ENCODE results near the gene HUS1B. TPM values are rescaled to one million over a fixed set of nuclear protein-coding genes. Genes with fewer than 3 reads are reported as not detected.

Gene HUS1B
- total RNA-seq, 1 experiment from 2014 or later: 3.1 TPM

DNA sequence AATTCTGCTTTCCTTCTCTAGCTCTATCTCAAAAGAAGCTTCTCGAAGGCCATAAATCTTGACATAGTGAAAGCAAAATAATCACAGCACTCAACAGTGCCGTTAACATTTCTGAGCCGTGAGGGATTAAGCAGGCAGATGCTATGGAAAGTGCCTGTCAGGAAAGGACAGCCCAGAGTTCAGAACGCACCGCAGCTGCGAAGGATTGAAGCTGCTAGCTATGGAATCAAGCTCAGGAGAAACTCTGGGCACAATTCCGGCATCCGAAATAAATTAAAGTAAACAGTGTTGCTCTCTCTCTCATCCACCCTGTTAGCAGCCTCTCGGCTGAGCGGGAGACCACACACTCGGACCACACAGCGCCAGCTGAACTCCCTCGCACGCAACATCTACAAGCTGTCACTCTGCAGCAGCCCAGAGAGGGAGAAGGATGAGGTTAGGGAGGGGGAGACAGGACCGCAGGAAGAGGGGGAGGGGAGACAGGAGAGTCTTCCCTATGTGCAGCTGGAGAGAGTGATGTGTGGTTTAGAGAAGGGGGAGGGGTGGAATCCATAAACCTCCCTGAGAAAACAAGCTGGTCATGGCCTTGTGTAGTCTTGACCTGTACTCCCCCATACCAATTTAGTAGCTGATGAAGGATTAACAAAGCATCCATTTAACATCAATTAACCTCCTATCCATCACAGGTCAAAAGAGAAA lies 27.0 kb upstream of the HUS1B start:
- no peak overlapping the region for H3K4me2 ChIP-seq (ENCODE audit: low read length)
- no TSS peak for BruUV-seq (replicated peaks)

DNA sequence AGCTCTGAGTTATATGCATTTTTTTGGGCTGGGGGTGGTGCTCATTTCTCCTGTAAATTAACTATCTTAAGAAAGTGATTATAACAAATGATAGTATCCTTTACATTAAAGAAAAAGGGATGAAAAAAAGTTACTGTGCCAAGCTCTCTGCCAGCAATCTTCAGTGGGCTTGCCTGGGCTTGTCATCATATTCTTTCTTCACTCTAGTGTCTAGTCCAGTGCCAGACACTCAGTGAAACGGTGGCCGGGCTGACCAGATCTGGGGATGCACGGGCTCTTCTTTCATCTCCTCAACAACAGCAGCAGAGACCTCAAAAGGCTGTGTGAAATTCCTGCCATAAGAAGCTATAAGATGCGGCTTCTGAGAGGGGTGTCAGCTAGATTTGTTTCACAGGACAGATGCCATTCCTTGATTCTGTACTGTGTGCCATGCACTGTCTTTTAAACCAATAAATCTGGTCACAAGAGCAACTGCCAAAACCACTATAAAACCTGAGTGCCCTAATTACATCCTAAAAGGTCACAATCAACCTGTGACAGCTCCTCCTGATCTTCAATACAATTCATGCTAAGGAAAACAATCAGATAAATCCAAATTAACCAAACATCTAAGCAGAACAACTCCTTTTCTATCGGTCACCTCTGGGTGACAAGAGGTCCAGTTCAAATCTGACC lies 23.9 kb upstream of the HUS1B start:
- Histone ChIP-seq H3K27ac (ENCODE audit: low read length) (no peak overlapping the region), H3K9ac (ENCODE audit: low read length) (no peak overlapping the region), H3F3A (ENCODE audit: low read length, unreplicated experiment) (no peaks in the 10 kb centered on the region), H3K9me2 (replicated peaks; ENCODE audit: low read length) (no peaks in the 10 kb centered on the region), H2AFZ (ENCODE audit: low read length) (no peak overlapping the region), H3K4me3 (ENCODE audit: low read length) (no peak overlapping the region), H4K20me1 (ENCODE audit: low read length) (no peaks in the 10 kb centered on the region), H3K36me3 (ENCODE audit: low read depth, low read length) (no peaks in the 10 kb centered on the region), H3K27me3 (ENCODE audit: low read length) (no peaks in the 10 kb centered on the region), H3K4me2 (ENCODE audit: low read length) (no peak overlapping the region), H3K79me2 (ENCODE audit: low read length) (peaks cover 85% of the 10 kb centered on the region), H3K4me1 (ENCODE audit: insufficient read depth, low read length) (peaks cover 15% of the 10 kb centered on the region), H3K9me3 (ENCODE audit: low read length) (no peaks in the 10 kb centered on the region)
- BruUV-seq (replicated peaks): no TSS peak
- ChIA-PET POLR2A (ENCODE audit: unreplicated experiment) (no interaction called here), CTCF (no interaction called here)
- no peak for DNase-seq
- TF ChIP-seq EZH2phosphoT487 (IDR thresholded peaks at IDR 0.05; ENCODE audit: borderline replicate concordance, low read length): no peak
- no peak for TF ChIP-seq EZH2 (IDR thresholded peaks at IDR 0.05; ENCODE audit: low read length, unreplicated experiment)
- no peak for TF ChIP-seq CTCF (conservative IDR thresholded peaks at IDR 0.05; ENCODE audit: low read depth, low read length)
- intact Hi-C loops (cut with micrococcal nuclease): no loop called here
- ATAC-seq: no peak

More for the DNA sequence above, 27.0 kb upstream of the HUS1B start:
- DNase-seq (no peak), ATAC-seq (no peak)
- Histone ChIP-seq H3K27ac (ENCODE audit: low read length) (no peak overlapping the region), H2AFZ (ENCODE audit: low read length) (no peak overlapping the region), H3K9me2 (replicated peaks; ENCODE audit: low read length) (no peaks in the 10 kb centered on the region), H4K20me1 (ENCODE audit: low read length) (no peaks in the 10 kb centered on the region), H3K27me3 (ENCODE audit: low read length) (no peaks in the 10 kb centered on the region), H3K79me2 (ENCODE audit: low read length) (peaks cover 95% of the 10 kb centered on the region), H3K9me3 (ENCODE audit: low read length) (no peaks in the 10 kb centered on the region), H3K36me3 (ENCODE audit: low read depth, low read length) (peaks cover under 1% of the 10 kb centered on the region; the same call in 1 of the 2 replicates), H3F3A (ENCODE audit: low read length, unreplicated experiment) (no peaks in the 10 kb centered on the region), H3K4me1 (ENCODE audit: insufficient read depth, low read length) (peaks cover 15% of the 10 kb centered on the region), H3K4me3 (ENCODE audit: low read length) (no peak overlapping the region), H3K9ac (ENCODE audit: low read length) (no peak overlapping the region)
- TF ChIP-seq EZH2phosphoT487 (IDR thresholded peaks at IDR 0.05; ENCODE audit: borderline replicate concordance, low read length) (no peak), EZH2 (IDR thresholded peaks at IDR 0.05; ENCODE audit: low read length, unreplicated experiment) (no peak), CTCF (conservative IDR thresholded peaks at IDR 0.05; ENCODE audit: low read depth, low read length) (no peak)
- POLR2A ChIA-PET (ENCODE audit: unreplicated experiment): no interaction called here
- intact Hi-C loops (cut with micrococcal nuclease): no loop called here
- CTCF ChIA-PET: no interaction called here

DNA sequence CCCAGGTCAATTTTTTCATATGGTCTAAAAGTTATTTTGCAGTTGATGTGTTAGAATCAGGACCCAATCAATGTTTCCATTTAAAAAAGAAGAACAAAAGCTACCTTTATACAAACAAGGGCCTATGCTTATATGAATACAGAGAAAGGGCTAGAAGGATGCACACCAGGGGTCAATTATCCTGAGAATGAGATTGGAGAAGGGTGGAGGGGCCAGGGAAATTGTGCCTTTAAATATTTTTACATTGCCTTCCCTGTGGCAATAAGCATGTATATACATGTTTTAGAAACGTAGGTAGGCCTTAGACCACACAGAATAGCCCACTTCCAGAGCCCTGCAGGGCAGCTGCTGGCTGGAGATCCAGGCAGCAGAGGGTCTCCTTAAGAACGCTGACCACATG lies 23.4 kb upstream of the HUS1B start:
- Histone ChIP-seq H3K36me3 (ENCODE audit: low read depth, low read length) (no peaks in the 10 kb centered on the region), H3K27me3 (ENCODE audit: low read length) (no peaks in the 10 kb centered on the region), H3K4me3 (ENCODE audit: low read length) (no peak overlapping the region), H3K9me3 (ENCODE audit: low read length) (no peaks in the 10 kb centered on the region), H3K4me2 (ENCODE audit: low read length) (no peak overlapping the region), H3K79me2 (ENCODE audit: low read length) (peaks cover 80% of the 10 kb centered on the region), H4K20me1 (ENCODE audit: low read length) (no peaks in the 10 kb centered on the region), H2AFZ (ENCODE audit: low read length) (no peak overlapping the region), H3K4me1 (ENCODE audit: insufficient read depth, low read length) (peaks cover 15% of the 10 kb centered on the region), H3F3A (ENCODE audit: low read length, unreplicated experiment) (no peaks in the 10 kb centered on the region), H3K9ac (ENCODE audit: low read length) (no peak overlapping the region), H3K9me2 (replicated peaks; ENCODE audit: low read length) (no peaks in the 10 kb centered on the region), H3K27ac (ENCODE audit: low read length) (no peak overlapping the region)
- BruUV-seq (replicated peaks): no TSS peak
- no peak for ATAC-seq
- ChIA-PET CTCF (no interaction called here), POLR2A (ENCODE audit: unreplicated experiment) (no interaction called here)
- DNase-seq: no peak
- TF ChIP-seq CTCF (conservative IDR thresholded peaks at IDR 0.05; ENCODE audit: low read depth, low read length) (no peak), EZH2 (IDR thresholded peaks at IDR 0.05; ENCODE audit: low read length, unreplicated experiment) (no peak), EZH2phosphoT487 (IDR thresholded peaks at IDR 0.05; ENCODE audit: borderline replicate concordance, low read length) (no peak)
- intact Hi-C loops (cut with micrococcal nuclease): no loop called here

All from PC-3 (cell line).